T-helper 1 cell treated with Interleukin-12 subunit alpha and Interleukin-12 subunit beta and Interleukin-4 antibody, amounts not matched to agents 30 ng/mL and 1 ng/mL, for 36 hours (primary cell): ENCODE measurements around the gene RNF111. TPM values are rescaled to one million over a fixed set of nuclear protein-coding genes. Genes with fewer than 3 reads are reported as not detected.
"Not testable (repeated sequence)": the region's sequence is repeated elsewhere in the genome, so short reads cannot be mapped to it uniquely, and the experiment has no call there.

Experiments used
- intact Hi-C: fragments of 100-400 bp; cut with micrococcal nuclease; formaldehyde crosslinking; loops from one replicate; pipeline ENCODE4 v1.15.1; 2024
- total RNA-seq: library from RNA; stranded (reverse); gene quantifications from 2 replicates; pipeline ENCODE4 v1.2.3, GENCODE V29; 2022

The RNF111 gene
- total RNA-seq, 1 donor from 2014 or later: 48.2 TPM

DNA sequence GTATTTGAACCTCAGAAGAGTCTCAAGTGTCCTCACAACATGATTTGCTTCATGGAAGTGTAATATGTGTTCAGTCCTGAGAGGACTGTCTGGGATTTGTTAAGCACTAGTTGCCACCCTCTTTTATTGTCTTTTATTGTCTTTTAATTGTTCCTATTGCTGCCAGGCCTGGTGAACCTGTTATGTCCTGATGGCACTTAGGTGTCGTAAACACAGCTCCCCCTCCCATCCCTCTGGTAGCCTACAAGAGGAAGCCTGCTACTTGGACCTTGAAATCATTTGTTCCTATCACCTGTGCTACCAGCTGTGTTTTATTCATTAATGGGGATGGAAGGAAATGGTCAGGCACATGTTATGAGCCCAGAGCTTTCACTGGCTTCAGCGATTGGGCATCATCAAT is 136.8 kb downstream of the RNF111 start:
- intact Hi-C loops: no loop called here

DNA sequence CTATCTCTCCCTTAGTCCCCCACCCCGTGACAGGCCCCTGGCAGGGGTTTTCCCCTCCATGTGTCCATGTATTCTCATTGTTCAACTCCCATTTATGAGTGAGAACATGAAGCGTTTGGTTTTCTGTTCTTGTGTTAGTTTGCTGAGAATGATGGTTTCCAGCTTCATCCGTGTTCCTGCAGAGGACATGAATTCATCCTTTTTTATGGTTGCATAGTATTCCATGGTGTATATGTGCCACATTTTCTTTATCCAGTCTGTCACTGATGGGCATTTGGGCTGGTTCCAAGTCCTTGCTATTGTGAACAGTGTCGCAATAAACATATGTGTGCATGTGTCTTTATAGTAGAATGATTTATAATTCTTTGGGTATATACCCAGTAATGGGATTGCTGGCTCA is 138.2 kb downstream of the RNF111 start:
- intact Hi-C loops: not testable (repeated sequence)

DNA sequence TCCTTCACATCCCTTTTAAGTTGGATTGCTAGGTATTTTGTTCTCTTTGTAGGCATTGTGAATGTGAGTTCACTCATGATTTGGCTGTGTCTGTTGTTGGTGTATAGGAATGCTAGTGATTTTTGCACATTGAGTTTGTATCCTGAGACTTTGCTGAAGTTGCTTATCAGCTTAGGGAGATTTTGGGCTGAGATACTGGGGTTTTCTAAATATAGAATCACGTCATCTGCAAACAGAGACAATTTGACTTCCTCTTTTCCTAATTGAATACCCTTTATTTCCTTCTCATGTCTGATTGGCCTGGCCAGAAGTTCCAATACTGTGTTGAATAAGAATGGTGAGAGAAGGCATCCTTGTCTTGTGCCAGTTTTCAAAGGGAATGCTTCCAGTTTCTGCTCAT is 139.8 kb downstream of the RNF111 start:
- intact Hi-C loops: not testable (repeated sequence)

DNA sequence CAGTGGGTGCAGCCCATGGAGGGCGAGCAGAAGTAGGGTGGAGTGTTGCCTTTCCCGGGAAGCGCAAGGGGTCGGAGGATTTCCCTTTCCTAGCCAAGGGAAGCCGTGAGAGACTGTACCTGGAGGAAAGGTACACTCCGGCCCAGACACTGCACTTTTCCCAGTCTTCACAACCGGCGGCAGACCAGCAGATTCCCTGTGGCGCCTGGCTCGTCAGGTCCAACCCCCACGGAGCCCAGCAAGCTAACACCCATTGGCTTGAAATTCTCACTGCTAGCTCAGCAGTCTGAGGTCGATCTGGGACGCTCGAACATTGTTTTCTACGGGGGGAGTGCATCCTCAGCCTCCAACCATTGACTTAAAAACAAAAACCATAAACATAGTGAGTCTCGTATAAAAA is 144.0 kb downstream of the RNF111 start:
- intact Hi-C loops: no loop called here

DNA sequence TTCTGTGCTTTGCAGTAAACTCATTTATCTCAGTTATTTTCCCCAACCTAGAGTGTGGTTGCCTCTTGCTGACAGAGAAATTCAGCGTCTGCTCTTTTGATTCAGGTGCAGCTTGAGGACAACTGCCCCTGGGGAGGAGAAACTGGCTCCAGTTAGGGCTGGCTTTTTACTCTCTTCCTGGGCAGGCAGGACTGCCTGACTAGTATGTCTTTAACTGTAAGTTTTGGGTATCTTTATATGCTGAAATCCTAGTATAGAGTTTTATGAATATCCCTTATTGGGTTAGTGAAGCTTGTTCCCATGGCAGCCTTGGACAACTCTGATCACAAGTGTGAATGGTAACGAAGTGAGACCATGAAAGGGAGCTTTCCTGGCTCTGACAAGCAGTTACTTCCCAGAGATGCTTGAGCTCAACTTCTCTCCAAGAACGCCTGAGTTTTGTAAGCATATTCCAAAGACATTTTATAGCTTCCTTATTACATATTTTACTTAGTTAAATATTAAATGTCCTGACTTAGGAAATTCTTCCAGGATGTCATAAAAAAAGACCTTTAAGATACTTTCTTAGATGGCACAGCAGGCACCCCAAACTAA is 144.6 kb downstream of the RNF111 start:
- intact Hi-C loops: no loop called here

DNA sequence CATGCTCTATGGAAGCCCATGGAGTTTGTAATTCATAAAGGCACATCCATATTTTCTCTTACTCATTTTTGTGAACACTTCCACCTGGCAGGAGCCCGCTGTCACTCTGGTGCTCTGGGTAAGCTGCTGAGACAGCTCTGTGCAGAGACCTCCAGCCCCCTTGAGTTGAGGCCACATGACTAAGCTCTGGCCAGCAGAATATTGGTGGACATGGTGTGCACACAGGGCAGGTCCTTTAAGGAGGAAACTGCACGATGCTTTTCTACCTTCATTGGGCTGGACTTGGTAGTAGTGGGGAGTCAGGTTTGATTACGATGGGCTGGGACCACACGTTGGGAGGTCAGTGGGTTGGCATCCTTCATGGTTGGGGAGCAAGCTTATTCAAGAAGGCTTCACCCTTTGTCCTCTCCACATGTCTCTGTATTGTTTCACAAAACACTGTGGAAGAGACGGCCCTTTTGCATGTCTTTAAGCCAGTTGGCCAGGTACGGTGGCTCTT is 146.5 kb downstream of the RNF111 start:
- intact Hi-C loops: no loop called here

DNA sequence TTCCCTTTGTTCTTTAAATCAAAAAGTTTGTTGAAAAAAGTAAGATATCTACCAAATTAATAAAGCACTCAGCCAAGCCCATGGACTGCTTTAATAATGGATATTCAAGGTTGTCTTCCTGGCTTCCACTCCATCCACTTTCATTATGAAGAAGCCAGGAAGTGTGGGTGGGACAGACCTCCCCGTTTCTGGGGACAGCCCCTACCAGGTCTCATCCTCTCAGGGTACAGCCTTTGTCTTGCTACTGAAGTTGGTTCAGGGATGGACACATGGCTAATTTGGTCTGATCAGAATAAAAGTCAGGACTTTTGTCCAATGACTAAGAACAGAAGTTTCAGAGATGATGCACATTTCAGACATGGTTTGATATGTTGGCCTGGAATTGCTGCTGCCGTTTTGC is 150.1 kb downstream of the RNF111 start:
- intact Hi-C loops: no loop called here

DNA sequence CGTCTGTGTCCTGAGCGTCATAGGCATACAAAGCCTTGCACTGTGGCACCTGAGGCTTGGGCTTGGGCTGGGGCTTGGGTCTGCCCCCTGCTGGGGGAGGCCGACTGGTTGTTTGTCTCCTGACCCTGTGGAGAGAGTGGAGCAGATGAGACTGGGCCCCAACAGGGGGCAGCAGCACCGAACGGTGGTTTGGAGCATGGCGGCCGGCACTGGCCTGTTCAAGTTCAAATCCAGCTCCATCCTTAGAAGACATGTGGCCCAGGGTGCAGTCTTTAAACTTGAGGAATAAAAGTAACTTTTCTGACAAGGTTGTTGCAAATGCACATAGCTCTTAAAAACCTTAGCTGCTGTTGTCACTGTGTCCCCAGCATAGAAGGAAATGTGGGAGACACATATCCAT is 150.8 kb downstream of the RNF111 start:
- intact Hi-C loops: loop anchor here (1.0 kb wide), 3 partner anchors 157 to 355 kb away; no protein-coding TSS in a partner anchor

DNA sequence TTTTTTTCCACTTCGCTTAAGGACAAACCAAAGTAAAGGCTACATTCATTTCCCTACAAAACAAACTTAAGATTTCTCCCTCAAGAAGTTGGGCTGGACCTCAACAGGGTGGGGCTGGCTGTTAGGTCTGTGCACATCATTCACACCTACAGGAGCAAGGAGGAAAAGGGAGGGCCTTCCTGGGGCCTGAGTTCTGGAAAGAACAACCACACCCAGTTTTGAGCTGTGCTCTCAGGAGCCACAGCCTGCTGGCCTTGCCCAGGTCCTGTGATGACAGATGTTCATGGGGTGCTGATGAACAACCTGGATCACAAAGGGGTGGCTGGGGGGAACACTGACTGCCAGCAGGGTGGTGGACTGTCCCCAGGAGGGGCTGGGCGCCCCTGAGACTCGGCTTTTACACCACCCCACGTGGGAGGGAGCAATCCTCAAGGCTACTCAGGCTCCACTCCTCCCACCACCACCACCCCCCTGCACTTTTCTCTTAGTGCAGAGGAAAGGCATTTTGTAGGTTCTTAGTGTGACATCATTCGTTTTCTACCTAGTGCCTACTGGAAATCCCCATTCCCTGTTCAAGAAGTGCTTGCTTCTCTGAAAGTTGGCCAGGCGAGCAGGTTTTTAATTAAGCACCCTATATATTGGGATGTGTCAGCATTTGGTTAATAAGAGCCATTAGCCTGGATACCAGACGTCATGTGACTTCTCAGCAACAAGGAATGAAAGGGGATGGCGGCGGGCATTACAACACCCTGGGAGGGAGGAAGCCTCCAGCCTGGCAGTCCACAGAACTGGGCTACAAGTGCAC is 153.2 kb downstream of the RNF111 start:
- intact Hi-C loops: loop anchor here (2.0 kb wide), 1 partner anchor 36 kb away; the partner anchor contains the start of gene CCNB2

DNA sequence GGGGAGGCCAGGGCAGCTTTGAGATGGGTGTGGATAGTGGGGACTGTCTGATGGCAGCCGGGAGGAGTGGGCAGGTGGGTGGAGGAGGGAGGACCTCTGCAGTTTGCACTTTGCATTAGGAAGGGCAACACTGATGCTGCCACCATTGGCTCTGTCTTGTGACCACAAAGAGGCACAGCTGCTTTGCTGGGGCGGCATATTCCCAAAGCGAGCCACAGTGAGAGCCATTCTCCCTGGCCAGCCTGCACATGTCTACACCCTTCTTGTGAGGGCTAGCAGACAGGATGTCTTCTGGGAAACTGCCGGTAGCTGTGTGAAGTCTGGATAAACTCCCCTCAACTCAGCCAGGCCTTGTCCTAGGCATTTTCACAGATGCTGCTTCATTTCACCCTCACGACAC is 155.8 kb downstream of the RNF111 start:
- intact Hi-C loops: no loop called here

DNA sequence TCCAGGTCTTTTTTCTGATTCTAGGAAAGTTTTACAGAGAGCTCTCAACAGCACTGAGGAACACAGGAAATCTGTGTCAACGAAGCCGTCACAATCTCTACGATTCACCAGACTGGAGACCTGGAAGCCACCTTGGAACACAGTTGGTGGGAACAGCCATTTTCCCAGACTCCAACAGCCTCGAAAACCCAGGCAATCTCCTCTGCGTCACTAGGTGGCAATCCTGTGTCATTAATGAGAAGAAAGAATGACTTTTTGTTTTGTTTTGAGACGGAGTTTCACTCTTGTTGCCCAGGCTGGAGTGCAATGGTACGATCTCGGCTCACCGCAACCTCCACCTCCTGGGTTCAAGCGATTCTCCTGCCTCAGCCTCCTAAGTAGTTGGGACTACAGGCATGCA is 157.1 kb downstream of the RNF111 start:
- intact Hi-C loops: not testable (repeated sequence)

Other genes starting within 250 kb of the RNF111 start
- gene ADAM10, start 238.0 kb upstream of the RNF111 start, total RNA-seq: 171 and 173 TPM in 2 replicates
- gene MINDY2, start 216.4 kb upstream of the RNF111 start, total RNA-seq: 14.8 and 15.8 TPM in 2 replicates
- gene SLTM, start 54.0 kb upstream of the RNF111 start, total RNA-seq: 136 and 147 TPM in 2 replicates
- gene CCNB2, start 117.5 kb downstream of the RNF111 start, total RNA-seq: 52.8 and 52.9 TPM in 2 replicates
- gene LDHAL6B, start 219.2 kb downstream of the RNF111 start, total RNA-seq: not detected in 2 replicates